ENCODE measurements around the gene DDX11. TPM values are rescaled to one million over a fixed set of nuclear protein-coding genes. Genes with fewer than 3 reads are reported as not detected.
"Not testable (repeated sequence)": the region's sequence is repeated elsewhere in the genome, so short reads cannot be mapped to it uniquely, and the experiment has no call there.

Gene DDX11
- total RNA-seq, 3 donors from 2014 or later = 16.8 to 26.5 (median 18.2) TPM

- Histone ChIP-seq H3K4me1 (no peaks in the 10 kb centered on the region), H3K9me3 (no peaks in the 10 kb centered on the region), H3K36me3 (no peaks in the 10 kb centered on the region), H3K27me3 (peaks cover 0 to 9% of the 10 kb centered on the region in 2 donors), H3K27ac (no peak overlapping the region), H3K4me3 (no peak overlapping the region)
- no peak for DNase-seq (ENCODE audit: low spot score in 2 of 2)
- intact Hi-C loops (cut with DNase I; ENCODE audit: low total_unique reads) = loop anchor here (5.0 kb wide), 1 partner anchor 275 kb away; no protein-coding TSS in a partner anchor
- TF ChIP-seq POLR2AphosphoS5 (IDR thresholded peaks at IDR 0.05) (no peak), CTCF (IDR thresholded peaks at IDR 0.05) (no peak), POLR2A (IDR thresholded peaks at IDR 0.05) (no peak)
Measured at GRCh38 chr12:31122481-31122880, 48.8 kb downstream of the DDX11 start.

- not testable (repeated sequence) for H3K4me1 ChIP-seq; H3K27me3 ChIP-seq; H3K36me3 ChIP-seq; H3K9me3 ChIP-seq; H3K27ac ChIP-seq; H3K4me3 ChIP-seq; DNase-seq (ENCODE audit: low spot score in 2 of 2)
- intact Hi-C loops (cut with DNase I; ENCODE audit: low total_unique reads) = loop anchor here (5.0 kb wide), 1 partner anchor 277 kb away; no protein-coding TSS in a partner anchor
Measured at GRCh38 chr12:31124158-31124557, 50.5 kb downstream of the DDX11 start.

GRCh38 chr12:31125171-31125570, 51.5 kb downstream of the DDX11 start:
- H3K9me3 ChIP-seq; H3K27me3 ChIP-seq; H3K27ac ChIP-seq; H3K4me1 ChIP-seq; intact Hi-C loops (cut with DNase I; ENCODE audit: low total_unique reads); H3K4me3 ChIP-seq; H3K36me3 ChIP-seq; DNase-seq (ENCODE audit: low spot score in 2 of 2): not testable (repeated sequence)

GRCh38 chr12:31127209-31127848, 53.7 kb downstream of the DDX11 start:
- DNase-seq (ENCODE audit: low spot score in 2 of 2); H3K4me3 ChIP-seq; H3K27me3 ChIP-seq; H3K9me3 ChIP-seq; H3K36me3 ChIP-seq; H3K27ac ChIP-seq; intact Hi-C loops (cut with DNase I; ENCODE audit: low total_unique reads); H3K4me1 ChIP-seq: not testable (repeated sequence)

- DNase-seq (ENCODE audit: low spot score in 2 of 2); H3K36me3 ChIP-seq; H3K27me3 ChIP-seq; H3K4me1 ChIP-seq; H3K27ac ChIP-seq; H3K4me3 ChIP-seq; intact Hi-C loops (cut with DNase I; ENCODE audit: low total_unique reads); H3K9me3 ChIP-seq: not testable (repeated sequence)
Measured at GRCh38 chr12:31136581-31136980, 62.9 kb downstream of the DDX11 start.

GRCh38 chr12:31144768-31145167, 71.1 kb downstream of the DDX11 start:
- intact Hi-C loops (cut with DNase I; ENCODE audit: low total_unique reads); H3K36me3 ChIP-seq; H3K9me3 ChIP-seq; H3K27me3 ChIP-seq; H3K4me1 ChIP-seq; H3K4me3 ChIP-seq; DNase-seq (ENCODE audit: low spot score in 2 of 2); H3K27ac ChIP-seq: not testable (repeated sequence)

- H3K4me3 ChIP-seq; H3K27ac ChIP-seq; H3K27me3 ChIP-seq; DNase-seq (ENCODE audit: low spot score in 2 of 2); H3K36me3 ChIP-seq; H3K4me1 ChIP-seq; intact Hi-C loops (cut with DNase I; ENCODE audit: low total_unique reads); H3K9me3 ChIP-seq: not testable (repeated sequence)
Measured at GRCh38 chr12:31145296-31145695, 71.6 kb downstream of the DDX11 start.

- intact Hi-C loops (cut with DNase I; ENCODE audit: low total_unique reads); H3K9me3 ChIP-seq; H3K27ac ChIP-seq; H3K36me3 ChIP-seq; H3K4me1 ChIP-seq; DNase-seq (ENCODE audit: low spot score in 2 of 2); H3K27me3 ChIP-seq; H3K4me3 ChIP-seq: not testable (repeated sequence)
Measured at GRCh38 chr12:31147415-31147814, 73.8 kb downstream of the DDX11 start.

- H3K4me1 ChIP-seq; H3K36me3 ChIP-seq; H3K27me3 ChIP-seq; H3K27ac ChIP-seq; intact Hi-C loops (cut with DNase I; ENCODE audit: low total_unique reads); H3K4me3 ChIP-seq; H3K9me3 ChIP-seq; DNase-seq (ENCODE audit: low spot score in 2 of 2): not testable (repeated sequence)
Measured at GRCh38 chr12:31150766-31151165, 77.1 kb downstream of the DDX11 start.

Other genes starting within 250 kb of the DDX11 start
- gene TSPAN11, start 147.1 kb upstream of the DDX11 start, total RNA-seq = 1 to 10 TPM in 1 of 3 donors, under 1 TPM in 2; 0.48 to 1.3 (median 0.73) TPM